NK-92 treated with Interleukin-12 subunit alpha and Interleukin-12 subunit beta, amount 100 ng/mL, for 24 hours (cell line): ENCODE results near the gene LBR.
A peak's percentile ranks its signal among the peaks of the same experiment; 100 is the strongest.
"Not testable (repeated sequence)": the region's sequence is repeated elsewhere in the genome, so short reads cannot be mapped to it uniquely, and the experiment has no call there.

ENCODE experiments used
- DNase-seq: peaks from one replicate; lab custom pipeline; 2025; lab: John Stamatoyannopoulos, UW

LBR gene

DNA sequence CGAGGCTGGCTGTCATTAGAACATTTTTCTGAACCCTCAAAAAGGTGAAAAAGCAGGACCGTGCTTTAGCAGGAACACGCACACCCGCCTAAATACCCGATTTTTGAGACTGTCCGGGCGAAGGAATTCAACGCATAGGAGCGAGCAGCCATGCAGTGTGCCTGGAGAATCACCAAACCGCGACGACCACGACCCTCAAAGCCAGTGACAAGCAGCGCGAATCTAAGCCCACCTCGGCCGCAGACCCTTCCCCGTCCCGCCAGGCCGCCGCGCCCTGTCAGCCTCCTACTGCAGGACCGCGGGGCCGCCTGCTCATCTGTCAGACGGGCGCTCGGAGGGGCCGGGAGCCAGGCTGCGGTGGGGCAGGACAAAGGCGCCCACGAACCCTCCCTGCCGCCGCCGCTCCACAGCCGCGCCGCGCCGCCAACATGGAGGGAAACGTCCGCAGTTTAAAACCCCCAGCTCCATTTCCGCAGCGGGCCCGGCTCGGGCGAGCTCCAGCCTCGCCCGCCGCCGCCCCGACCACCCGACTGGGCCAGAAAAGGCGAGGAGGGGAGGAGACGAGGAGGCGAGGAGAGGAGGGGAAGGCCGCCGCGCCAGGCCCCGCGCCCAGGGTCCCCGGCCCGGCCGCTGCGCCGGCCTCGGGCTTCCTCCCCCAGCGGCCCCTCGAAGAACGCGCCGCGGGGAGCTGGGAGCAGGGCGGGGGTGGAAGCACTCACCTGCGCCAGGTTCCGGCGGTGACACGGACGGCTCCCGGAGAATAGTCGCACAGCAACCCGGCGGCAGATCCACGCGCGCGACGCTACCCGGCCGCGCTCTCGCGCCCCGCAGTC lies at the start of gene LBR:
LBR (minus strand) TSS at position 804 of the 833 bp plus-strand sequence. CDS start 3,963 bp downstream, outside the sequence.
- DNase-seq, result peak; percentile 62

DNA sequence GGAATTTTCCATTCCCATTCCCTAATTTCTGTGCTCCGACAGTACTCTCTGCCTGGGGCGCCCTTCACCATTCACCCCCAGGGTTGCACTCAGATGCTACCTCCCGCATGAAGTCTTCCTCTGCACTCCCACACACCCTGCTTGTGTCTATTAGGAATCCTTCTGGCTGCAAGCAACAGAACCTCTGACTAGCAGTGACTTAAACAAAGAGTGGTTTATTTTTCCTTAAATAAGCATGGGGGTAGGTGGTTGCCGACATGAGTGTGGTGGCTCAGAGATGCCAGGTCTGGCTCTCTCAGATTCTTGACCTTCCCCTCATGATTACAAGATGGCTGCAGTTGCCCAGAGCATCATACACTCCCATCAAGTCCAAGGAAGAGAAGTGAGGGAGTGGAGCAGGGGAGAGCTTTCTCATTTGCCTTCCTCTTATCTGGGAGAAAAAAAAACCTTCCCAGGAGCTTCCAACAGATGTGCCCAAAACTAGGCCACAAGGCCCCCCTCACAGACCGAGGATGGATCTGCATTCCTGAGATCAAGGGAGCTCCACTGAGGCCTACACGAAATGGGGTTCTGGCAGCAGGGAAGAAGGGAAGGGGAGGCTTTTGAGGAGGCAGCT lies 49.6 kb upstream of the LBR start:
- no peak for DNase-seq

- DNase-seq, result no peak
Measured at GRCh38 chr1:225476538-225476988, 48.7 kb upstream of the LBR start.

- no peak for DNase-seq
Measured at GRCh38 chr1:225476100-225476511, 48.3 kb upstream of the LBR start.

DNA sequence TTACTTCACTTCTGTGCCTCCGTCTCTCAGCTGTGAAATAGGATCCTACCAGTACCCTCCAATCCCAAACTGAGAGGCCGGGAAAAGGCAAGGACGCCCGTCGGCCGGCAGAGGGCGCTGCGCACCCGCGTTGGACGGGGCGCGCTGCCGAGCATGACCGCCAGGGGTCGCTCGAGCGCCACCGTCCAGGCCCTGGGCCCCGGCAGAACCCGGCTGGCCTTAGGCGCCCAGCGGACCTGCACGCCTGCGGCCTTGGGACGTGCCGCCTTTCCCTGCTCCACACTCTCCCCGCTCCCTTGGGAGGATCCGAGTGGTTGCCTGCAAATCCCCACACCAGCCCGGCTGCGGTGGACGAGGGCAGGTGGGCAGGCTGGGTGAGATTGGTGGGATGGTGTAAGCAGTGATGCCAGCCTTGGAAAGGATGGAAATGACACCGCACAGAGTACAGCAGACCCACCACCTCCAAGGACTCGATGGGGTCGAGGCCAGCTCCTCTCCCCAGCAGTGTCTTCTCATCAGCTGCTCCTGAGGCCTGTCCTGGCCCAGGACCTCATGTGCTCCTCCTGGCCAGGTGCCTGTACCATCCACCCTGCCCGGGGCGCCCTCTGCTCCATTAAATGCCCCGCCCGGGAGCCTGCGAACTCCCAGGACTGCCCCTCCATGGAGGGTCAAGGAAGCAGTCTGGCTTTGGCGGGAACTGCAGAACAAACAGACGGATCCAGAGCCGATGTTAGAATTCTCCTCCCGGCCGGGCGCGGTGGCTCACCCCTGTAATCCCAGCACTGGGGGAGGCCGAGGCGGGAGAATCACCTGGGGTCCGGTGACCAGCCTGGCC lies 47.4 kb upstream of the LBR start:
- no peak for DNase-seq

- DNase-seq, result no peak
Measured at GRCh38 chr1:225474439-225474985, 46.7 kb upstream of the LBR start.

DNA sequence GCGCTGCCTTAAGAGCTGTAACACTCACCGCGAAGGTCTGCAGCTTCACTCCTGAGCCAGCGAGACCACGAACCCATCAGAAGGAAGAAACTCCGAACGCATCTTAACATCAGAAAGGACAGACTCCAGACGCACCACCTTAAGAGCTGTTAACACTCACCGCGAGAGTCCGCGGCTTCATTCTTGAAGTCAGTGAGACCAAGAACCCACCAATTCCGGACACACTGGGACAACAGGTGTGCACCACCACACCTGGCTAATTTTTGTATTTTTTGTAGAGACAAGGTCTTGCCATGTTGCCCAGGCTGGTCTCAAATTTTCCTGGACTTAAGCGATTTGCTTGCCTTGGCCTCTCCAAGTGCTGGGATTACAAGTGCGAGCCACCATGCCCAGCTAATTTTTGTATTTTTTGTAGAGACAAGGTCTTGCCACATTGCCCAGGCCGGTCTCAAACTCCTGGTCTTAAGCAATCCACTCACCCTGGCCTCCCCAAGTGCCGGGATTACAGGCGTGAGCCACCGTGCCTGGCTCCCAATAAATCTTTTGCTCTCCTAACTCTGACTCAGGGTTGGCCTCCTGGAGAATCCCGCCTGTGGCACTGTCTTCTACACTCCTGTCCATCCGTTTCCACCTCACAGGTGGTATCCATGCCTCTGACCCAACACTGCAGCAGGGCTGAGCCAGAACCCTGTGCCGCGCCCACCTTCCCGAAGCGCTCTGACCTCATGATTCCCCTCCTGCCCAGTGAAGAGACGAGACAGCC lies 46.0 kb upstream of the LBR start:
- not testable (repeated sequence) for DNase-seq

- not testable (repeated sequence) for DNase-seq
Measured at GRCh38 chr1:225473266-225473665, 45.4 kb upstream of the LBR start.

GRCh38 chr1:225471453-225472301 lies 43.8 kb upstream of the LBR start:
- no peak for DNase-seq

GRCh38 chr1:225471109-225471452 lies 43.2 kb upstream of the LBR start:
- no peak for DNase-seq

DNA sequence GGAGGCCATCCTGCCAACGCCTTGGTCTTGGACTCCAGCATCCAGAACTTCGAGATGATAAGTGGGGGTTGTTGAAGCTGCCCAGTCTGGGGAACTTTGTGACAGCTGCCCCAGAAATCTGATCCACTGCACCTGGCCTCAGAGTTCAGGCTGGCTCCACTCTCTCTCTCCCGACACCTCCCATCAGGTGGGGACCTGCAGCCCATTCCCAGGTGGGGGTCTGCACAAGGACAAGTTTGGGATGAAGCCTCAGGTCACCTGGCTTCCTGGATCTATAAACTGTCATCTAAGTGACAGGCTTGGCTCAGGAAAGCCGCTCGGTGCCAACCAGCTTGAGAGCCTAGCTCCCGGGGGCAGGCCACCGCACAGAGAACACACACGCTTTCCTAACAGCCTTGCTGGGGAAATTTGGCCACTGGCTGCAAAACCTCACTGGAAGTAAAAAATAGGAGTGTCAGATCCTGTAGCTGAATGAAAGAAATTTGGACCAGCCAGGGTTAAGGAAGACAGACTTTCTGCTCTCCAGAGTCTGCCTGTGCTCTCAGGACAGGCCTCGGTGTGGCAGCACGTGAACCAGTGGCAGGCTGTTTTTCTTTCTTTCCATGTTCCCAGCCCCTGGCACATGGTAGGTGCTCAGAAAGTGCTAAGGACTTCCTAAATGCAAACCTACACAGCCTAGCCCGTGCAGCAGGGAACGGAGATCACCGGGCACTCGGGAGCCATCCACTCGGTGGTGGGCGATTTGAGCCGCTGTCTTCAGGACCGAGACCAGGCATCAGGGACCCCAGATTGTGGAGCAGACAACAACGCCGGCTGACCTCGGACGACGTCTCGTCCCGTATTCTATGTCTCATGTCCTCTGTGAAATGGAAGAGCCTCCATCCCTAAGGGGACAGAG lies 42.6 kb upstream of the LBR start:
- no peak for DNase-seq

DNA sequence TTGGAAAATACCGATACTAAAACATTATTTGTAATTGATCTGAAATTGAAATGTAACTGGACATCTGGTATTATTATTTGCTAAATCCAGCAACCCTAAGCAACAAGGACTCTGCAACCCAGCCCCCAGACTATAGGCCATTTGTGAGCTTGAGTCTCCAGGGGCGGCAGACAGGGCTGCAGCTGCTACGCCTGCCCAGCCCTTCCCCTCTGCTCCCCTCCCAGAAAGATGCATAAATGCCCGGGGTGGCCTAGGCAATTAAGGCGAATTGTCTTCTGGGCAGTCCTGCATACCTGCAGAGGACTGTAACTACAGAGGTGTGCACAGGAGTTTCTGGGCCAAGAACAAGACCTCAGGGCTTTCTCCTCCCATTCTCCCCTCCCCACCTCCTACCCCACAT lies 41.2 kb upstream of the LBR start:
- no peak for DNase-seq

GRCh38 chr1:225468270-225469020 lies 40.6 kb upstream of the LBR start:
- DNase-seq, result no peak

- DNase-seq, result peak; percentile 77
Measured at GRCh38 chr1:225467193-225468020, 39.6 kb upstream of the LBR start.

- DNase-seq, result no peak
Measured at GRCh38 chr1:225466848-225467192, 39.0 kb upstream of the LBR start.

DNA sequence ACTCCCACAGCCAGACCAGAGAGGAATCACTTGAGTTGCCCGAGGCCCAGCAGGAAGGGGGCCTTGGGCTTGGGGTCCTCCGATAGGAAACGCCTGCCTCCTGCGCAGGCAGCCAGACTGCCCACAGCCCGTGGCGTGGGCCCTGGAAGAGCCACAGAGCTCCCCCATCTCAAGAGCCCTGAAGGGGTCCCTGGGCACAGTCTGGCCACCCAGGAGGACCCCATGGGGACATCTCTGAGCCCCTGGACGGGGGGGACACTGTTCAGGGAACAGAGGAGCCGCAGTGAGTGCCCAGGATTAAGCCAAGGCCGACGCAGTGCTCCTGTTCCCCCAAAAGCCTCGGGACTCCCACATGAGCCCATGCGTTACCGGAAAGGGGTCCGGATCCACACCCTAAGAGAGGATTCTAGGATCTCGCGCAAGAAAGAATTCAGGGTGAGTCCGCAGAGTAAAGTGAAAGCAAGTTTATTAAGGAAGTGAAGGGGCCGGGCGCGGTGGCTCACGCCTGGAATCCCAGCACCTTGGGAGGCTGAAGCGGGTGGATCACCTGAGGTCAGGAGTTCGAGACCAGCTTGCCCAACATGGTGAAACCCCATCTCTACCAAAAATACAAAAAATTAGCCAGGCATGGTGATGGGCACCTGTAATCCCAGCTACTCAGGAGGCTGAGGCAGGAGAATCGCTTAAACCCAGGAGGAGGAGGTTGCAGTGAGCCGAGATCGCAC lies 38.1 kb upstream of the LBR start:
- no peak for DNase-seq
